Erythroblast (primary cell): ENCODE data around the gene DDX23.

Source experiments
- DNase-seq, 2 experiments: peaks; one replicate each; lab custom pipeline; 2025; lab: John Stamatoyannopoulos, UW
- GATA1 ChIP-seq: IDR thresholded peaks from 2 replicates; pipeline ENCODE4 v1.6.1; 2011; ENCODE audit warnings: low read depth, mild to moderate bottlenecking, control low read depth, low read length, moderate library complexity
- POLR2A ChIP-seq: IDR thresholded peaks from 2 replicates; pipeline ENCODE4 v1.6.1; 2011; ENCODE audit warnings: mild to moderate bottlenecking, low read length

Gene DDX23

GRCh38 chr12:48787791-48788523 lies 64.0 kb downstream of the DDX23 start:
- DNase-seq: no peak
- TF ChIP-seq GATA1 (no peak), POLR2A (no peak)

- TF ChIP-seq GATA1 (no peak), POLR2A (no peak)
- DNase-seq: no peak
Observed at GRCh38 chr12:48786591-48787544, 65.1 kb downstream of the DDX23 start.

- no peak for DNase-seq
- TF ChIP-seq POLR2A (no peak), GATA1 (no peak)
Observed at GRCh38 chr12:48783432-48783831, 68.5 kb downstream of the DDX23 start.

GRCh38 chr12:48782457-48783395 lies 69.2 kb downstream of the DDX23 start:
- DNase-seq: no peak
- no peak for TF ChIP-seq GATA1
- TF ChIP-seq POLR2A: no peak

- no peak for TF ChIP-seq GATA1
- no peak for TF ChIP-seq POLR2A
- DNase-seq: no peak
Observed at GRCh38 chr12:48781750-48782456, 70.1 kb downstream of the DDX23 start.

- TF ChIP-seq GATA1: no peak
- no peak for TF ChIP-seq POLR2A
- no peak for DNase-seq
Observed at GRCh38 chr12:48780381-48781025, 71.5 kb downstream of the DDX23 start.

GRCh38 chr12:48779869-48780268 lies 72.1 kb downstream of the DDX23 start:
- no peak for TF ChIP-seq POLR2A
- no peak for TF ChIP-seq GATA1
- DNase-seq: no peak
